ENCODE results near the gene RFPL1. TPM values are rescaled to one million over a fixed set of nuclear protein-coding genes. Genes with fewer than 3 reads are reported as not detected.

The RFPL1 gene
- total RNA-seq, 1 donor from 2014 or later = not detected

DNA sequence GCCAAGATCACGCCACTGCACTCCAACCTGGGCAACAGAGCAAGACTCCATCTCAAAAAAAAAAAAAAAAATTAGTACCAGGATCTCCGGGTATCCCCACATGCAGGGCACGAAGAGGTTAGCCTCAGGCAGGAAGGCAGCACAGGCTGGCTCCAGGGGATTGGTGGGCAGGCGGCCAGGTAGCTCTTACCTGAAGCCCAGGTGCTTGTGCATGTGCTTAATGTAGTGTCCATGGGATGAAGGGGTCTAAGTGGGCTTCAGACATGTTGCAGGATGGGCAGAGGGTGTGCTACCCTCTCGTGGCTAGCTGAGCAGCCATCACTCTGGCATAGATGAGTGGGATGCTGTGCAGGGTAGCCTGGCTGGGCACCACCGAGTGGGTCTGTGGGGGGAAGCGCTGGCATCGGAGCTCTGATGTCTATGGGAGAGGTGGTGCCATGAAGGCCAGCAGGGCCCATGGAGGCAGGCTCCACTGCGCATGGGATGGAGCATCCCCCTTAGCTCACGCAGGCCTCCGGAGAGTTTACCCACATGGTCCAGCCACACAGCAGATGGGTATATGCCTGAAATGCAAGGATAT, 11.0 kb downstream of the RFPL1 start:
- Mint-ChIP-seq H3K4me1 (ENCODE audit: unreplicated experiment) (no peaks in the 10 kb centered on the region), H3K27me3 (ENCODE audit: unreplicated experiment) (peaks cover 3% of the 10 kb centered on the region), H3K4me3 (ENCODE audit: unreplicated experiment) (no peak overlapping the region), H3K27ac (ENCODE audit: unreplicated experiment) (no peak overlapping the region), H3K36me3 (ENCODE audit: low read depth, unreplicated experiment) (no peaks in the 10 kb centered on the region), H3K9me3 (ENCODE audit: unreplicated experiment) (no peaks in the 10 kb centered on the region)
- TF ChIP-seq, protein P1, sequence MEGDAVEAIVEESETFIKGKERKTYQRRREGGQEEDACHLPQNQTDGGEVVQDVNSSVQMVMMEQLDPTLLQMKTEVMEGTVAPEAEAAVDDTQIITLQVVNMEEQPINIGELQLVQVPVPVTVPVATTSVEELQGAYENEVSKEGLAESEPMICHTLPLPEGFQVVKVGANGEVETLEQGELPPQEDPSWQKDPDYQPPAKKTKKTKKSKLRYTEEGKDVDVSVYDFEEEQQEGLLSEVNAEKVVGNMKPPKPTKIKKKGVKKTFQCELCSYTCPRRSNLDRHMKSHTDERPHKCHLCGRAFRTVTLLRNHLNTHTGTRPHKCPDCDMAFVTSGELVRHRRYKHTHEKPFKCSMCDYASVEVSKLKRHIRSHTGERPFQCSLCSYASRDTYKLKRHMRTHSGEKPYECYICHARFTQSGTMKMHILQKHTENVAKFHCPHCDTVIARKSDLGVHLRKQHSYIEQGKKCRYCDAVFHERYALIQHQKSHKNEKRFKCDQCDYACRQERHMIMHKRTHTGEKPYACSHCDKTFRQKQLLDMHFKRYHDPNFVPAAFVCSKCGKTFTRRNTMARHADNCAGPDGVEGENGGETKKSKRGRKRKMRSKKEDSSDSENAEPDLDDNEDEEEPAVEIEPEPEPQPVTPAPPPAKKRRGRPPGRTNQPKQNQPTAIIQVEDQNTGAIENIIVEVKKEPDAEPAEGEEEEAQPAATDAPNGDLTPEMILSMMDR (IDR thresholded peaks at IDR 0.05; ENCODE audit: unreplicated experiment) = no peak
- DNase-seq (ENCODE audit: low spot score) = no peak

GRCh38 chr22:29450222-29450621, 11.8 kb downstream of the RFPL1 start:
- H3K4me1 Mint-ChIP-seq (ENCODE audit: unreplicated experiment) = no peaks in the 10 kb centered on the region
- DNase-seq (ENCODE audit: low spot score) = no peak
- H3K9me3 Mint-ChIP-seq (ENCODE audit: unreplicated experiment) = no peaks in the 10 kb centered on the region

DNA sequence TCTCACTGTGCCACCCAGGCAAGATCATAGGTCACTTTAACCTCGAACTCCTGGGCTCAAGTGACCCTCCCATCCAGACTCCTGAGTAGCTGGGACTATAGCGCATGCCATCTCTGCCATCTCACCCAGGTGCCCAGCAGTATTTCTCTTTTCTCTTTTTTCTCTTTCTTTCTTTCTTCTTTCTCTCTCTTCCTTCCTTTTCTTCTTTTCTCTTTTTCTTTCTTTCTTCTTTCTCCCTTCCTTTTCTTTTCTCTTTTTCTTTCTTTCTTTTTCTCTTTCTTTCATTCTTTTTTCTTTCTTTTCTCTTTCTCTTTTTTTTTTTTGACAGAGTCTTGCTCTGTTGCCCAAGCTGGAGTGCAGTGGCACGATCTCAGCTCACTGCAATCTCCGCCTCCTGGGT, 13.5 kb downstream of the RFPL1 start:
- Mint-ChIP-seq H3K9me3 (ENCODE audit: unreplicated experiment) (no peaks in the 10 kb centered on the region), H3K36me3 (ENCODE audit: low read depth, unreplicated experiment) (no peaks in the 10 kb centered on the region), H3K27ac (ENCODE audit: unreplicated experiment) (no peak overlapping the region)

More at GRCh38 chr22:29450222-29450621, 11.8 kb downstream of the RFPL1 start:
- Mint-ChIP-seq H3K36me3 (ENCODE audit: low read depth, unreplicated experiment) (no peaks in the 10 kb centered on the region), H3K27ac (ENCODE audit: unreplicated experiment) (no peak overlapping the region), H3K4me3 (ENCODE audit: unreplicated experiment) (no peak overlapping the region), H3K27me3 (ENCODE audit: unreplicated experiment) (peaks cover 3% of the 10 kb centered on the region)
- TF ChIP-seq, protein P1 (IDR thresholded peaks at IDR 0.05; ENCODE audit: unreplicated experiment) = no peak

GRCh38 chr22:29454276-29454675, 15.9 kb downstream of the RFPL1 start:
- Mint-ChIP-seq H3K27me3 (ENCODE audit: unreplicated experiment) (peaks cover 1% of the 10 kb centered on the region), H3K27ac (ENCODE audit: unreplicated experiment) (no peak overlapping the region), H3K4me1 (ENCODE audit: unreplicated experiment) (no peaks in the 10 kb centered on the region), H3K9me3 (ENCODE audit: unreplicated experiment) (no peaks in the 10 kb centered on the region), H3K4me3 (ENCODE audit: unreplicated experiment) (no peak overlapping the region), H3K36me3 (ENCODE audit: low read depth, unreplicated experiment) (no peaks in the 10 kb centered on the region)
- DNase-seq (ENCODE audit: low spot score) = no peak
- TF ChIP-seq, protein P1 (IDR thresholded peaks at IDR 0.05; ENCODE audit: unreplicated experiment) = no peak

More for the DNA sequence above, 13.5 kb downstream of the RFPL1 start:
- H3K27me3 Mint-ChIP-seq (ENCODE audit: unreplicated experiment) = peaks cover 3% of the 10 kb centered on the region
- DNase-seq (ENCODE audit: low spot score) = no peak
- TF ChIP-seq, protein P1 (IDR thresholded peaks at IDR 0.05; ENCODE audit: unreplicated experiment) = no peak
- H3K4me3 Mint-ChIP-seq (ENCODE audit: unreplicated experiment) = no peak overlapping the region
- H3K4me1 Mint-ChIP-seq (ENCODE audit: unreplicated experiment) = no peaks in the 10 kb centered on the region

- Mint-ChIP-seq H3K36me3 (ENCODE audit: low read depth, unreplicated experiment) (no peaks in the 10 kb centered on the region), H3K4me1 (ENCODE audit: unreplicated experiment) (no peaks in the 10 kb centered on the region), H3K9me3 (ENCODE audit: unreplicated experiment) (no peaks in the 10 kb centered on the region), H3K4me3 (ENCODE audit: unreplicated experiment) (no peak overlapping the region), H3K27ac (ENCODE audit: unreplicated experiment) (no peak overlapping the region), H3K27me3 (ENCODE audit: unreplicated experiment) (peaks cover 1% of the 10 kb centered on the region)
- DNase-seq (ENCODE audit: low spot score) = no peak
- TF ChIP-seq, protein P1 (IDR thresholded peaks at IDR 0.05; ENCODE audit: unreplicated experiment) = no peak
Observed at GRCh38 chr22:29456211-29456671, 17.9 kb downstream of the RFPL1 start.
